ENCODE data around the gene SPA17.

SPA17 gene

DNA sequence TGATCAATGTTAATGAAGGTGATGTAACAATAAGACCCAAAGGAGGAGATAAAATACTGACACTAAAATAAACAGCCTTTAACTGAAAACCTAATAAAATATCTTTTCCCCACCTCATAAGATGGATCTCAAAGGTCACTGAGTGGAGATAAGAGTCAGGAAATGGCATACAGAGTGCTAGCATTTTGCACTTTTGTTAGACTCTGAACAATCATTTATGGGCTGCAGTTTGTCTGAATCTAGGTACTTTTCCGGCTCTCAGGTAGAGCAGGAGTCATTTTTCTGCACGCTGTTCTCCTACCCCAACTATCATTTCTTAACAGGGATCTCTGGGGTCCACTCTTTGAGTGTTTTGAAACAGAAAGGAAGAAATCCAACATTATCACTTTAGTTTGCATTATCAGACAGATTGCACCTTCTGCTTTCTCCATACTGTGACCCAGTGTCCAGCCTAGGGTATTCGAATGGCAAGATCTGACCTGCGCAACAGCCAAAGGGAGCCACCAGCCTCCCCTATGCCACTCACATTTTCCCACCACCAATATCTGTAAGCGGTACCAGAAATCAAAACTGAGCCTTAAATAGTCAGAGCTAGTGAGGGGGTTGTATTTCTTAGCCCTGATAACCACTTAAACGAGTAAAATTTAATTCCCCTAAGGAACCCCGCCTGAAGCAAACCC is 1.0 kb upstream of the SPA17 start:
- TF ChIP-seq, protein P1, sequence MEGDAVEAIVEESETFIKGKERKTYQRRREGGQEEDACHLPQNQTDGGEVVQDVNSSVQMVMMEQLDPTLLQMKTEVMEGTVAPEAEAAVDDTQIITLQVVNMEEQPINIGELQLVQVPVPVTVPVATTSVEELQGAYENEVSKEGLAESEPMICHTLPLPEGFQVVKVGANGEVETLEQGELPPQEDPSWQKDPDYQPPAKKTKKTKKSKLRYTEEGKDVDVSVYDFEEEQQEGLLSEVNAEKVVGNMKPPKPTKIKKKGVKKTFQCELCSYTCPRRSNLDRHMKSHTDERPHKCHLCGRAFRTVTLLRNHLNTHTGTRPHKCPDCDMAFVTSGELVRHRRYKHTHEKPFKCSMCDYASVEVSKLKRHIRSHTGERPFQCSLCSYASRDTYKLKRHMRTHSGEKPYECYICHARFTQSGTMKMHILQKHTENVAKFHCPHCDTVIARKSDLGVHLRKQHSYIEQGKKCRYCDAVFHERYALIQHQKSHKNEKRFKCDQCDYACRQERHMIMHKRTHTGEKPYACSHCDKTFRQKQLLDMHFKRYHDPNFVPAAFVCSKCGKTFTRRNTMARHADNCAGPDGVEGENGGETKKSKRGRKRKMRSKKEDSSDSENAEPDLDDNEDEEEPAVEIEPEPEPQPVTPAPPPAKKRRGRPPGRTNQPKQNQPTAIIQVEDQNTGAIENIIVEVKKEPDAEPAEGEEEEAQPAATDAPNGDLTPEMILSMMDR (IDR thresholded peaks at IDR 0.05; ENCODE audit: low read depth, low read length), result no peak
- peak overlapping the region; percentile 70 to 83 for H3K4me3 ChIP-seq (replicated peaks in 1 of 2; ENCODE audit: low read depth in 2 of 2, low read length in 2 of 2)
- DNase-seq (ENCODE audit: low read depth in 2 of 2), result no peak

DNA sequence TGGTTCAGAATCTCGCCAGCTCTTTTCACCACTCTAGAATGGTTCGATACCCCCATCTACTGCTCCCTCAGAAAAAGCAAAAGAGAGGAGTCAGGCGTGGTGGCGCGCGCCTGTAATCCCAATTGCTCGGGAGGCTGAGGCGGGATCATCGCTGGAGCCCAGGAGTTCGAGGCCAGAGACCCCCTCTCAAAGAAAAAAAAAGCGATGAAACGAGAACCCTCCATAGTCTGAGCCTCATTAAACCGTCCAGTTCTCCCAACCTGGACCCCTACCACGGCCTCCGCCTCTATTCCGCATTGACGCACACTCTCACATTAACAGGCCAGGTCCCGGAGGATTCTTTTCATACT is 439 bp downstream of the SPA17 start:
- H3K4me3 ChIP-seq (replicated peaks in 1 of 2; ENCODE audit: low read depth in 2 of 2, low read length in 2 of 2), result peak overlapping the region; percentile 70 to 83
- TF ChIP-seq, protein P1 (IDR thresholded peaks at IDR 0.05; ENCODE audit: low read depth, low read length), result no peak
- no peak for DNase-seq (ENCODE audit: low read depth in 2 of 2)

DNA sequence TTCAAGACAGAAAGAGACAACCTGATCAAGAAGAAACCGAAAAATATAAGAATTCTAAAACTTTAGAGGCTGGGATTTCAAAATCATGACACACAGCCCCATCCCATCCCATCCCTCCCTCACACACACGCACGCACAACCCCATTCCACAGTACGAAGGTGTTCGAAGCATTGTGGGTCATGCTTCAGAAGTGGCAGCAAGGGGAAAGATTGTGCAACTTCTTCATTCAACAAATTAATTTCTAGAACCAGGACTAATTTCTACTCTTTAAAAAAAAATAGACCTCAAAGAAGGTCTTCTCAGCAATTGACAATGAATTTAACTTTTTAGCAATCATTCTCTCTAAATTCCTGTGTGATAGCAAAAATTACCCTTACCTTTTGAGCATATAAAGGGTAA is 867 bp downstream of the SPA17 start:
- TF ChIP-seq, protein P1 (IDR thresholded peaks at IDR 0.05; ENCODE audit: low read depth, low read length), result no peak
- H3K4me3 ChIP-seq (replicated peaks in 1 of 2; ENCODE audit: low read depth in 2 of 2, low read length in 2 of 2), result peak overlapping the region; percentile 70 to 83

DNA sequence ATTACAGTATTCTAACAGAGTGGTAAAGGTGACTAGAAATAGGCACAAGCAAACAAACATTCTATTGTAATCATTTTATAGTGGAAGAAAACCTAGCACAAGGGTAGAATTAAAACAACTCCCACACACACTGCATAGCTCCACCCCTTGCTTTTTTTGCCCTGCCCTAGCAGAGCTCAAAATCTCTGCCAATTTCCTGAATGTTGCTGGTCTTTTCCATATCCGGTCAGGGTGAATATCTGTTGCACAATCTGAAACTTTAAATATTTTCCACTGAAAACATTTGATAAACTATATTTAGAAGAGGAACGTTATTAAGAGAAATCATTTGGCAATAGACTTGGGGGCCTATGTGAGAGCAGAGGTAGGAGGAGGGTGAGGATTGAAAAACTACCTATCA is 2.7 kb downstream of the SPA17 start:
- TF ChIP-seq, protein P1 (IDR thresholded peaks at IDR 0.05; ENCODE audit: low read depth, low read length), result no peak
- H3K4me3 ChIP-seq (replicated peaks in 1 of 2; ENCODE audit: low read depth in 2 of 2, low read length in 2 of 2), result no peak overlapping the region
- peak; percentile 74 to 89 for DNase-seq (ENCODE audit: low read depth in 2 of 2)

More for the DNA sequence above, 867 bp downstream of the SPA17 start:
- no peak for DNase-seq (ENCODE audit: low read depth in 2 of 2)

DNA sequence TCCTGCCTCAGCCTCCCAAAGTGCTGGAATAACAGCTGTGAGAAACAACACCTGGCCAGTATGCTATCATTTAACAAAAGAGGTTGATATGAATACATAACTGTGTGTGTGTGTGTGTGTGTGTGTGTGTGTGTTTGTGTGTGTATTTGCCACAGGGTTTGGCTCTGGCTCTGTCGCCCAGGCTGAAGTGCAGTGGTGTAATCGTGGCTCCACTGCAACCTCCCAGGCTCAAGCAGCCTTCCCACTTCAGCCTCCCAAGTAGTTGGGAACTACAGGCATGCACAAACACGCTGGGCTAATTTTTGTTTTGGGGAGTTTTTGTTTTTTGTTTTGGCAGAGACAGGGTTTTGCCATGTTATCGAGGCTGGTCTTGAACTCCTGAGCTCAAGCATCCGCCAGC is 4.7 kb downstream of the SPA17 start:
- TF ChIP-seq, protein P1 (IDR thresholded peaks at IDR 0.05; ENCODE audit: low read depth, low read length), result no peak
- DNase-seq (ENCODE audit: low read depth in 2 of 2), result no peak
- no peak overlapping the region for H3K4me3 ChIP-seq (replicated peaks in 1 of 2; ENCODE audit: low read depth in 2 of 2, low read length in 2 of 2)

DNA sequence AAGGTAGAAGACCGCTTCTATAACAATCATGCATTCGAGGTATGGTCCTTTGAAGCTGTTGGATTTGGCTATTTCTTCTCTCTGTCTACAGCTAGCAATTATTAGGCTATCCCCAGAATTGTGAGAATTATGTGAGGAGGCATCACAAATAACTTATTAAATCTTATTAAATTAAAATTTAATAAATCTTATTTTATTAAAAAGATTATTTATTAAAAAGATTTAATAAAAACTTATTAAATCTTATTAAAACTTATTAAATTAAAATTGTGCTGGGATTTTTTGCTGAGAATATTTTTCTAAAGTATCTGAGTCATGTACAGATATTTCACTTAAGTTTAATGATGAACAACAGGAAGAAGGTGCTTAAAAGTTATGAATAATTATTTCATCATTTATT is 7.7 kb downstream of the SPA17 start:
- TF ChIP-seq, protein P1 (IDR thresholded peaks at IDR 0.05; ENCODE audit: low read depth, low read length), result no peak
- no peak overlapping the region for H3K4me3 ChIP-seq (replicated peaks in 1 of 2; ENCODE audit: low read depth in 2 of 2, low read length in 2 of 2)
- no peak for DNase-seq (ENCODE audit: low read depth in 2 of 2)

DNA sequence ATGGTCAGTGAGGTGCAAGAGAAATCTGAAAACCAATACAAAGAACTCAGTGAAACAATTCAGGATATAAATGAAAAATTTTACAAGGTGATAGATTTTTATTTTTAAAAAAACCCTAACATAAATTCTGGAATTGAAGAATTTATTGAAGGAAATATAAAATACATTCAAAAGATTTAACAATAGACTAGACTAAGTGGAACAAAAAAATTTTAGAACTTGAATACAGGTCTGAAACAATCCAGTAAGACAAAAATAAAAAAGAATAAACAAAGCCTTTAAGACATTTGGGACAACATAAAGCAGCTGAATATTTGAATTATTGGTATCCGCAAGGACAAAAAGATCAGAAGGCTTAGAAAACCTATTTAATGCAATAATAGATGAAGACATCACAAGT is 8.7 kb downstream of the SPA17 start:
- DNase-seq (ENCODE audit: low read depth in 2 of 2), result no peak
- TF ChIP-seq, protein P1 (IDR thresholded peaks at IDR 0.05; ENCODE audit: low read depth, low read length), result no peak
- H3K4me3 ChIP-seq (replicated peaks in 1 of 2; ENCODE audit: low read depth in 2 of 2, low read length in 2 of 2), result no peak overlapping the region

Data from cardiac fibroblast (primary cell).